HepG2 (cell line): ENCODE measurements around the gene OR1F1. TPM values are rescaled to one million over a fixed set of nuclear protein-coding genes. Genes with fewer than 3 reads are reported as not detected.

Experiments used
- CCDC6 ChIP-seq: sonication (generic); formaldehyde crosslinking; IDR thresholded peaks from 2 replicates; pipeline ENCODE4 v1.8.1; 2022; ENCODE audit warnings: mild to moderate bottlenecking, missing genetic modification reagents, moderate library complexity
- GABPB1 ChIP-seq: IDR thresholded peaks from 2 replicates; pipeline ENCODE4 v1.6.1; 2016; ENCODE audit warnings: mild to moderate bottlenecking, missing genetic modification reagents, moderate library complexity, missing compliant biosample characterization
- HIVEP1 ChIP-seq: sonication (generic); formaldehyde crosslinking; IDR thresholded peaks from 2 replicates; pipeline ENCODE4 v1.4.0; 2020; ENCODE audit warnings: mild to moderate bottlenecking, missing genetic modification reagents
- HMG20A ChIP-seq: IDR thresholded peaks from 2 replicates; pipeline ENCODE4 v1.6.1; 2016; ENCODE audit warnings: borderline replicate concordance
- ISL2 ChIP-seq: sonication (generic); formaldehyde crosslinking; IDR thresholded peaks from 2 replicates; pipeline ENCODE4 v1.5.0; 2020; ENCODE audit warnings: missing genetic modification reagents
- KLF6 ChIP-seq: IDR thresholded peaks from 2 replicates; pipeline ENCODE4 v1.8.0; 2016; ENCODE audit warnings: missing biosample characterization, missing genetic modification reagents
- MAF1 ChIP-seq: sonication (generic); formaldehyde crosslinking; IDR thresholded peaks from 2 replicates; pipeline ENCODE4 v1.5.0; 2020; ENCODE audit warnings: missing genetic modification reagents, borderline replicate concordance
- MAFK ChIP-seq, 2 experiments: IDR thresholded peaks in 1 of 2; conservative IDR thresholded peaks in 1 of 2; 2 replicates each; pipeline ENCODE4 v1.6.1; 2011; ENCODE audit warnings: improper control_type of control experiment in 2 of 2, low read length in 2 of 2
- POLR2A ChIP-seq, 2 experiments: IDR thresholded peaks; 2 replicates each; pipeline ENCODE4 v1.6.1; 2011; ENCODE audit warnings: low read depth in 2 of 2, low read length in 2 of 2, mild to moderate bottlenecking in 1 of 2, moderate library complexity in 1 of 2; ENCODE audit not compliant: insufficient read depth in 1 of 2
- SAP130 ChIP-seq: IDR thresholded peaks from 2 replicates; pipeline ENCODE4 v1.6.1; 2016; ENCODE audit warnings: low read depth
- TCF7 ChIP-seq: sonication (generic); IDR thresholded peaks from 2 replicates; pipeline ENCODE4 v1.6.1; 2016; ENCODE audit warnings: antibody characterized with exemption, low read depth
- ZNF292 ChIP-seq: sonication (generic); formaldehyde crosslinking; IDR thresholded peaks from 2 replicates; pipeline ENCODE4 v1.8.1; 2022; ENCODE audit warnings: mild to moderate bottlenecking, low read depth, missing genetic modification reagents, borderline replicate concordance
- ZNF33A ChIP-seq: sonication (generic); formaldehyde crosslinking; IDR thresholded peaks from 2 replicates; pipeline ENCODE4 v1.5.1; 2020; ENCODE audit warnings: missing genetic modification reagents, mild to moderate bottlenecking, moderate library complexity, borderline replicate concordance
- ZNF382 ChIP-seq: sonication (generic); formaldehyde crosslinking; IDR thresholded peaks from 2 replicates; pipeline ENCODE4 v1.5.0; 2020; ENCODE audit warnings: missing genetic modification reagents, mild to moderate bottlenecking, borderline replicate concordance
- polyA plus RNA-seq, 8 experiments: library from polyadenylated mRNA; depleted of rRNA in 3 of 8; stranded (reverse) in 7 of 8; unstranded in 1 of 8; fragments of >200 nt; fragmentation: Illumina TruSeq in 4 of 8; extraction: Trizol in 4 of 8; gene quantifications; 2 replicates each; pipeline versions ENCODE4 v1.2.1 to v1.2.3, GENCODE V29; 2011 to 2016; ENCODE audit warnings: low read depth in 4 of 8, missing spikeins in 1 of 8, mixed read lengths in 1 of 8; ENCODE audit not compliant: insufficient read depth in 1 of 8
- total RNA-seq, 5 experiments: library from RNA; depleted of rRNA; stranded (reverse); fragments of >200 nt; fragmentation: Illumina TruSeq; extraction: Trizol; gene quantifications; 2 replicates each; pipeline ENCODE4 v1.2.3, GENCODE V29; 2016; ENCODE audit warnings: low read depth in 1 of 5
- TF ChIP-seq, protein P1 (sequence below): sonication (generic); formaldehyde crosslinking; IDR thresholded peaks from 2 replicates; pipeline ENCODE4 v1.4.0; 2020; ENCODE audit warnings: mild to moderate bottlenecking, low read depth, missing genetic modification reagents
- TF ChIP-seq, protein P2 (sequence below): sonication (generic); formaldehyde crosslinking; IDR thresholded peaks from 2 replicates; pipeline ENCODE4 v1.4.0; 2020; ENCODE audit warnings: missing genetic modification reagents
- TF ChIP-seq, protein P3 (sequence below): sonication (generic); formaldehyde crosslinking; IDR thresholded peaks from 2 replicates; pipeline ENCODE4 v1.5.1; 2020; ENCODE audit warnings: mild to moderate bottlenecking, missing genetic modification reagents, moderate library complexity
- TF ChIP-seq, protein P4 (sequence below): sonication (generic); formaldehyde crosslinking; IDR thresholded peaks from 2 replicates; pipeline ENCODE4 v1.8.0; 2022; ENCODE audit warnings: low read depth, missing genetic modification reagents
- TF ChIP-seq, protein P5 (sequence below): sonication (generic); formaldehyde crosslinking; IDR thresholded peaks from 2 replicates; pipeline ENCODE4 v1.4.0; 2020; ENCODE audit warnings: missing genetic modification reagents, borderline replicate concordance

Gene OR1F1
- total and polyA plus RNA-seq, 2 of the 13 experiments (the other 11 are each of a cell fraction or from before 2014, with no cell fraction given): 0.90 TPM; not detected in 1

DNA sequence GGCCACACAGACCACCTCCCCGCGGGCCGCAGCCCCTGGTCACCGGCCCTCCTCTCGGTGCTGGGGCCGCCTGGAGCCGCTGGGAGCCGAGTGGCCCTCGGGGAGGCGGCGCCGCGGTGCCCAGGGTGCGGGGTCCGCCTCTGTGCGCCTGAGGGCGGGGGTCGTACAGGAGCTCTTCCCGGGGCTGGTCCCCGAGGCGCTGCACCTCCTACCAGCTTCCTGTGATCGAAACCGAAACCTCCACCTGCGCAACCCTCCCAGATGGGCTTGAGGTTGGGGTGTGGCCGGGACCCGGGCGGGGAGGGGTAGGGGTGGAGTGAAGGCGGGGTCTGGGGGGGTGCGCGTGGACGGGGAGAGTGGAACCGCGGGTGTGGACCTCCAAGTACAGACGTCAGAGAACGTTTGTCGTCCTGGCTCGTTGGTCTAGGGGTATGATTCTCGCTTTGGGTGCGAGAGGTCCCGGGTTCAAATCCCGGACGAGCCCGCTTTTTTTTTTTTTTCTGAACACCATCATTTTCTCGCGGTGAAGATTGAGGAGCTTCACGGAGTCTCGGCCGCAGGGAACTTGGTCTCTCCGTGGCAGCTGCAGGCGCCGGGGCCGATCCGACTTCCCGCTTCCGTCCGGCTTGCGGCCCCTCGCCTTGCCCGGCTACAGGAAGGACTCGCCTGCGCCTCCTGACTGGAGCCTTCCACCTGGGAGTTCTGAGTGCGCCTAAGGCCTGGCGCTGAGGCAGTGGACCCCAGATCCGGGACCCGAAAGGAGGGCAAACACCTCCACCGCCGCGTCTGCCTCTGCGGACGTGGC, 29.3 kb upstream of the OR1F1 start (continued):
- TF ChIP-seq, protein P1, sequence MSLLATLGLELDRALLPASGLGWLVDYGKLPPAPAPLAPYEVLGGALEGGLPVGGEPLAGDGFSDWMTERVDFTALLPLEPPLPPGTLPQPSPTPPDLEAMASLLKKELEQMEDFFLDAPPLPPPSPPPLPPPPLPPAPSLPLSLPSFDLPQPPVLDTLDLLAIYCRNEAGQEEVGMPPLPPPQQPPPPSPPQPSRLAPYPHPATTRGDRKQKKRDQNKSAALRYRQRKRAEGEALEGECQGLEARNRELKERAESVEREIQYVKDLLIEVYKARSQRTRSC (CRISPR knock-in tag): no peak
- no peak; the same call in 1 of the 2 replicates for TF ChIP-seq KLF6 (CRISPR knock-in tag)
- TF ChIP-seq, protein P2, sequence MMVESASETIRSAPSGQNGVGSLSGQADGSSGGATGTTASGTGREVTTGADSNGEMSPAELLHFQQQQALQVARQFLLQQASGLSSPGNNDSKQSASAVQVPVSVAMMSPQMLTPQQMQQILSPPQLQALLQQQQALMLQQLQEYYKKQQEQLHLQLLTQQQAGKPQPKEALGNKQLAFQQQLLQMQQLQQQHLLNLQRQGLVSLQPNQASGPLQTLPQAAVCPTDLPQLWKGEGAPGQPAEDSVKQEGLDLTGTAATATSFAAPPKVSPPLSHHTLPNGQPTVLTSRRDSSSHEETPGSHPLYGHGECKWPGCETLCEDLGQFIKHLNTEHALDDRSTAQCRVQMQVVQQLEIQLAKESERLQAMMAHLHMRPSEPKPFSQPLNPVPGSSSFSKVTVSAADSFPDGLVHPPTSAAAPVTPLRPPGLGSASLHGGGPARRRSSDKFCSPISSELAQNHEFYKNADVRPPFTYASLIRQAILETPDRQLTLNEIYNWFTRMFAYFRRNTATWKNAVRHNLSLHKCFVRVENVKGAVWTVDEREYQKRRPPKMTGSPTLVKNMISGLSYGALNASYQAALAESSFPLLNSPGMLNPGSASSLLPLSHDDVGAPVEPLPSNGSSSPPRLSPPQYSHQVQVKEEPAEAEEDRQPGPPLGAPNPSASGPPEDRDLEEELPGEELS (CRISPR knock-in tag): peak; percentile 23; the same call in 1 of the 2 replicates
- TF ChIP-seq, protein P3, sequence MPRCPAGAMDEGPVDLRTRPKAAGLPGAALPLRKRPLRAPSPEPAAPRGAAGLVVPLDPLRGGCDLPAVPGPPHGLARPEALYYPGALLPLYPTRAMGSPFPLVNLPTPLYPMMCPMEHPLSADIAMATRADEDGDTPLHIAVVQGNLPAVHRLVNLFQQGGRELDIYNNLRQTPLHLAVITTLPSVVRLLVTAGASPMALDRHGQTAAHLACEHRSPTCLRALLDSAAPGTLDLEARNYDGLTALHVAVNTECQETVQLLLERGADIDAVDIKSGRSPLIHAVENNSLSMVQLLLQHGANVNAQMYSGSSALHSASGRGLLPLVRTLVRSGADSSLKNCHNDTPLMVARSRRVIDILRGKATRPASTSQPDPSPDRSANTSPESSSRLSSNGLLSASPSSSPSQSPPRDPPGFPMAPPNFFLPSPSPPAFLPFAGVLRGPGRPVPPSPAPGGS (CRISPR knock-in tag): no peak
- no peak for TF ChIP-seq MAFK (conservative IDR thresholded peaks at IDR 0.05 in 1 of 2, IDR thresholded peaks at IDR 0.05 in 1 of 2; ENCODE audit: low read length in 2 of 2)
- no peak for TF ChIP-seq TCF7
- peak; percentile 62 for TF ChIP-seq SAP130 (CRISPR knock-in tag)
- no peak for TF ChIP-seq ISL2 (CRISPR knock-in tag)
- no peak for TF ChIP-seq HMG20A (CRISPR knock-in tag)
- no peak for TF ChIP-seq HIVEP1
- TF ChIP-seq ZNF33A (CRISPR knock-in tag): no peak
- TF ChIP-seq GABPB1 (CRISPR knock-in tag): peak; percentile 68; the same call in 1 of the 2 replicates
- TF ChIP-seq ZNF292 (CRISPR knock-in tag): no peak
- no peak for TF ChIP-seq ZNF382 (CRISPR knock-in tag)
- TF ChIP-seq MAF1 (CRISPR knock-in tag): no peak
- TF ChIP-seq, protein P4, sequence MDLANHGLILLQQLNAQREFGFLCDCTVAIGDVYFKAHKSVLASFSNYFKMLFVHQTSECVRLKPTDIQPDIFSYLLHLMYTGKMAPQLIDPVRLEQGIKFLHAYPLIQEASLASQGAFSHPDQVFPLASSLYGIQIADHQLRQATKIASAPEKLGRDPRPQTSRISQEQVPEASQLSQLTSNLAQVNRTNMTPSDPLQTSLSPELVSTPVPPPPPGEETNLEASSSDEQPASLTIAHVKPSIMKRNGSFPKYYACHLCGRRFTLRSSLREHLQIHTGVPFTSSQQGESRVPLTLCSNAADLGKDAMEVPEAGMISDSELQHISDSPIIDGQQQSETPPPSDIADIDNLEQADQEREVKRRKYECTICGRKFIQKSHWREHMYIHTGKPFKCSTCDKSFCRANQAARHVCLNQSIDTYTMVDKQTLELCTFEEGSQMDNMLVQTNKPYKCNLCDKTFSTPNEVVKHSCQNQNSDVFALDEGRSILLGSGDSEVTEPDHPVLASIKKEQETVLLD: no peak
- TF ChIP-seq, protein P5, sequence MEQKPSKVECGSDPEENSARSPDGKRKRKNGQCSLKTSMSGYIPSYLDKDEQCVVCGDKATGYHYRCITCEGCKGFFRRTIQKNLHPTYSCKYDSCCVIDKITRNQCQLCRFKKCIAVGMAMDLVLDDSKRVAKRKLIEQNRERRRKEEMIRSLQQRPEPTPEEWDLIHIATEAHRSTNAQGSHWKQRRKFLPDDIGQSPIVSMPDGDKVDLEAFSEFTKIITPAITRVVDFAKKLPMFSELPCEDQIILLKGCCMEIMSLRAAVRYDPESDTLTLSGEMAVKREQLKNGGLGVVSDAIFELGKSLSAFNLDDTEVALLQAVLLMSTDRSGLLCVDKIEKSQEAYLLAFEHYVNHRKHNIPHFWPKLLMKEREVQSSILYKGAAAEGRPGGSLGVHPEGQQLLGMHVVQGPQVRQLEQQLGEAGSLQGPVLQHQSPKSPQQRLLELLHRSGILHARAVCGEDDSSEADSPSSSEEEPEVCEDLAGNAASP (CRISPR knock-in tag): 0 out of 2 replicates have a peak, but pooled peaks have one; percentile 12
- peak; percentile 76; the same call in 1 of the 2 replicates for TF ChIP-seq CCDC6 (CRISPR knock-in tag)
- peak; percentile 43 to 62; a peak in 3 of 4 replicates for TF ChIP-seq POLR2A (IDR thresholded peaks at IDR 0.05; ENCODE audit: insufficient read depth in 1 of 2, low read depth in 2 of 2, low read length in 2 of 2)
